Prostate gland (tissue), 2 donors: ENCODE data around the gene UBR3.

ENCODE experiments used
- CTCF ChIP-seq, 4 experiments: fragments of 200-600 bp in 2 of 4; fragments of 450-650 bp in 2 of 4; sonication (generic) in 2 of 4; IDR thresholded peaks; 1 replicate in 3 of 4; 2 replicates in 1 of 4; pipeline ENCODE4 v1.5.1; 2016 to 2019; ENCODE audit warnings: antibody characterized with exemption in 4 of 4, mild to moderate bottlenecking in 2 of 4, moderate library complexity in 2 of 4
- POLR2A ChIP-seq: fragments of 450-650 bp; IDR thresholded peaks from one replicate; pipeline ENCODE4 v1.6.1; 2016; ENCODE audit warnings: antibody characterized with exemption, mild to moderate bottlenecking

GRCh38 chr2:170087413-170087793 is 260.1 kb downstream of the UBR3 start:
- TF ChIP-seq CTCF (IDR thresholded peaks at IDR 0.05) (no peak), POLR2A (no peak)
